HepG2 (cell line): ENCODE measurements around the gene WTAP. TPM values are rescaled to one million over a fixed set of nuclear protein-coding genes. Genes with fewer than 3 reads are reported as not detected.
A peak's percentile ranks its signal among the peaks of the same experiment; 100 is the strongest.

Experiments
- DNMT3B ChIP-seq: conservative IDR thresholded peaks from 2 replicates; pipeline ENCODE4 v1.6.1; 2016; ENCODE audit warnings: missing biosample characterization, control low read depth
- HNRNPUL1 ChIP-seq: fragments of 200-400 bp; formaldehyde crosslinking; IDR thresholded peaks from 2 replicates; pipeline ENCODE4 v1.6.1; 2017; ENCODE audit warnings: low read depth, mild to moderate bottlenecking, low read length, moderate library complexity
- ZC3H4 ChIP-seq: sonication (generic); formaldehyde crosslinking; IDR thresholded peaks from 2 replicates; pipeline ENCODE4 v1.4.0; 2020; ENCODE audit warnings: missing genetic modification reagents, borderline replicate concordance
- ZFP1 ChIP-seq: IDR thresholded peaks from 2 replicates; pipeline ENCODE4 v1.6.1; 2016
- ZNF747 ChIP-seq: sonication (generic); formaldehyde crosslinking; IDR thresholded peaks from 2 replicates; pipeline ENCODE4 v1.8.1; 2023; ENCODE audit warnings: missing genetic modification reagents, mild to moderate bottlenecking, borderline replicate concordance
- ZNF772 ChIP-seq: sonication (generic); formaldehyde crosslinking; IDR thresholded peaks from 2 replicates; pipeline ENCODE4 v1.5.0; 2020; ENCODE audit warnings: mild to moderate bottlenecking, missing genetic modification reagents
- ZNF773 ChIP-seq: sonication (generic); formaldehyde crosslinking; IDR thresholded peaks from 2 replicates; pipeline ENCODE4 v1.4.0; 2020; ENCODE audit warnings: missing genetic modification reagents, borderline replicate concordance
- ZNF782 ChIP-seq: sonication (generic); formaldehyde crosslinking; IDR thresholded peaks from 2 replicates; pipeline ENCODE4 v1.4.0; 2020; ENCODE audit warnings: missing genetic modification reagents, mild to moderate bottlenecking, borderline replicate concordance
- polyA plus RNA-seq, 8 experiments: library from polyadenylated mRNA; depleted of rRNA in 3 of 8; stranded (reverse) in 7 of 8; unstranded in 1 of 8; fragments of >200 nt; fragmentation: Illumina TruSeq in 4 of 8; extraction: Trizol in 4 of 8; gene quantifications; 2 replicates each; pipeline versions ENCODE4 v1.2.1 to v1.2.3, GENCODE V29; 2011 to 2016; ENCODE audit warnings: low read depth in 4 of 8, missing spikeins in 1 of 8, mixed read lengths in 1 of 8; ENCODE audit not compliant: insufficient read depth in 1 of 8
- total RNA-seq, 5 experiments: library from RNA; depleted of rRNA; stranded (reverse); fragments of >200 nt; fragmentation: Illumina TruSeq; extraction: Trizol; gene quantifications; 2 replicates each; pipeline ENCODE4 v1.2.3, GENCODE V29; 2016; ENCODE audit warnings: low read depth in 1 of 5
- TF ChIP-seq, protein P1 (sequence below): sonication (generic); formaldehyde crosslinking; IDR thresholded peaks from 2 replicates; pipeline ENCODE4 v1.9.0; 2022; ENCODE audit warnings: missing genetic modification reagents, mild to moderate bottlenecking, borderline replicate concordance
- TF ChIP-seq, protein P2 (sequence below): sonication (generic); formaldehyde crosslinking; IDR thresholded peaks from 2 replicates; pipeline ENCODE4 v1.8.1; 2023; ENCODE audit warnings: missing genetic modification reagents, mild to moderate bottlenecking, borderline replicate concordance
- TF ChIP-seq, protein P3 (sequence below): sonication (generic); formaldehyde crosslinking; IDR thresholded peaks from 2 replicates; pipeline ENCODE4 v1.4.0; 2020; ENCODE audit warnings: missing genetic modification reagents, mild to moderate bottlenecking, borderline replicate concordance
- TF ChIP-seq, protein P4 (sequence below): sonication (generic); formaldehyde crosslinking; IDR thresholded peaks from 2 replicates; pipeline ENCODE4 v1.4.0; 2020; ENCODE audit warnings: missing genetic modification reagents
- TF ChIP-seq, protein P5 (sequence below), 2 experiments: fragments of 450-650 bp in 1 of 2; sonication (generic) in 1 of 2; formaldehyde crosslinking in 1 of 2; IDR thresholded peaks; 2 replicates each; pipeline versions ENCODE4 v1.6.1 to v1.8.0; 2016 to 2022; ENCODE audit warnings: antibody characterized with exemption in 1 of 2, mild to moderate bottlenecking in 1 of 2, missing genetic modification reagents in 1 of 2

WTAP gene
- total and polyA plus RNA-seq, 2 of the 13 experiments (the other 11 are each of a cell fraction or from before 2014, with no cell fraction given) = 31.6 to 167 TPM

DNA sequence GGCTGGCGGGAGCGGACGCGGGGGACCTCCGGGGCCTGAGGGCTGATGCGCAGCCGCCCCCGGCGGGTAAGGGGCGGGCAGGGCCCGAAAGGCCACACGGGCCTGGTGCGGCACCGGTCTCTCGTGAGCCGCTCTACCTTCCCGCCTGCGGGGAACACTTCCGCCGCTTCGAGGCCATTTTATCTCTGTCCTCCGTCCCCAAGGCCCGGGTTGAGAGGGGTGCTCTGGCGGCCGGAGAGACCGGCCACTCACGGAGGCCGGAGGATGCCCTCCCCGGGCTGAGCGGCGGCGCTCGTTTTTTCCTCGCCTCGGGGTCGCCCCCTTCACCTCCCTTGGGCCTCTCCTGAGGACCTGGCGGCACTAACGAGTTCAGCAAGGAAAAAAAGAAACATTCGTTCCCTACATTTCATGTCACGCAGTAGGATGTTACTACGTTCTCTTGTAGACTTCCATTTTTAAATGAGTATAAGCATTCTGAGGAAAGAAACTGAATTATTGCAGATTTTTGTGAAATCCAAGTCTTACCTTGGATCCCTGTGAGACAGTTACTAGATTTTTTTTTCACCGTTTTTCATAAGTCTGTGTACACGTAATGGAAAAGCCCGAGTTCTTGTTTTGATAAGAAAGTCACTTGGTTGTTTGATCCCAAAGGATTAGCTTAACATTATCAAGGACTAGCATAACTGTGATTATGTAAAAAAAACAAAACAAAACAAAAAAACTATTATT, 575 bp downstream of the WTAP start (continued):
- TF ChIP-seq, protein P1, sequence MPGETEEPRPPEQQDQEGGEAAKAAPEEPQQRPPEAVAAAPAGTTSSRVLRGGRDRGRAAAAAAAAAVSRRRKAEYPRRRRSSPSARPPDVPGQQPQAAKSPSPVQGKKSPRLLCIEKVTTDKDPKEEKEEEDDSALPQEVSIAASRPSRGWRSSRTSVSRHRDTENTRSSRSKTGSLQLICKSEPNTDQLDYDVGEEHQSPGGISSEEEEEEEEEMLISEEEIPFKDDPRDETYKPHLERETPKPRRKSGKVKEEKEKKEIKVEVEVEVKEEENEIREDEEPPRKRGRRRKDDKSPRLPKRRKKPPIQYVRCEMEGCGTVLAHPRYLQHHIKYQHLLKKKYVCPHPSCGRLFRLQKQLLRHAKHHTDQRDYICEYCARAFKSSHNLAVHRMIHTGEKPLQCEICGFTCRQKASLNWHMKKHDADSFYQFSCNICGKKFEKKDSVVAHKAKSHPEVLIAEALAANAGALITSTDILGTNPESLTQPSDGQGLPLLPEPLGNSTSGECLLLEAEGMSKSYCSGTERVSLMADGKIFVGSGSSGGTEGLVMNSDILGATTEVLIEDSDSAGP (CRISPR knock-in tag) = no peak
- no peak for TF ChIP-seq ZFP1 (CRISPR knock-in tag)
- peak; percentile 41; the same call in 1 of the 2 replicates for TF ChIP-seq ZNF782 (CRISPR knock-in tag)
- TF ChIP-seq DNMT3B (CRISPR knock-in tag) = 0 out of 2 replicates have a peak, but pooled peaks have one; percentile 39
- TF ChIP-seq ZNF772 (CRISPR knock-in tag) = 0 out of 2 replicates have a peak, but pooled peaks have one; percentile 44
- TF ChIP-seq, protein P2, sequence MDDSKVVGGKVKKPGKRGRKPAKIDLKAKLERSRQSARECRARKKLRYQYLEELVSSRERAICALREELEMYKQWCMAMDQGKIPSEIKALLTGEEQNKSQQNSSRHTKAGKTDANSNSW (CRISPR knock-in tag) = 0 out of 2 replicates have a peak, but pooled peaks have one; percentile 62
- no peak for TF ChIP-seq HNRNPUL1
- TF ChIP-seq, protein P3, sequence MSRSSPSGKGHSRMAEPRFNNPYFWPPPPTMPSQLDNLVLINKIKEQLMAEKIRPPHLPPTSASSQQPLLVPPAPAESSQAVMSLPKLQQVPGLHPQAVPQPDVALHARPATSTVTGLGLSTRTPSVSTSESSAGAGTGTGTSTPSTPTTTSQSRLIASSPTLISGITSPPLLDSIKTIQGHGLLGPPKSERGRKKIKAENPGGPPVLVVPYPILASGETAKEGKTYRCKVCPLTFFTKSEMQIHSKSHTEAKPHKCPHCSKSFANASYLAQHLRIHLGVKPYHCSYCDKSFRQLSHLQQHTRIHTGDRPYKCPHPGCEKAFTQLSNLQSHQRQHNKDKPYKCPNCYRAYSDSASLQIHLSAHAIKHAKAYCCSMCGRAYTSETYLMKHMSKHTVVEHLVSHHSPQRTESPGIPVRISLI (CRISPR knock-in tag) = peak; percentile 46; the same call in 1 of the 2 replicates
- TF ChIP-seq ZC3H4 (CRISPR knock-in tag) = no peak
- TF ChIP-seq, protein P4, sequence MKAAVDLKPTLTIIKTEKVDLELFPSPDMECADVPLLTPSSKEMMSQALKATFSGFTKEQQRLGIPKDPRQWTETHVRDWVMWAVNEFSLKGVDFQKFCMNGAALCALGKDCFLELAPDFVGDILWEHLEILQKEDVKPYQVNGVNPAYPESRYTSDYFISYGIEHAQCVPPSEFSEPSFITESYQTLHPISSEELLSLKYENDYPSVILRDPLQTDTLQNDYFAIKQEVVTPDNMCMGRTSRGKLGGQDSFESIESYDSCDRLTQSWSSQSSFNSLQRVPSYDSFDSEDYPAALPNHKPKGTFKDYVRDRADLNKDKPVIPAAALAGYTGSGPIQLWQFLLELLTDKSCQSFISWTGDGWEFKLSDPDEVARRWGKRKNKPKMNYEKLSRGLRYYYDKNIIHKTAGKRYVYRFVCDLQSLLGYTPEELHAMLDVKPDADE (CRISPR knock-in tag) = no peak
- TF ChIP-seq ZNF747 (CRISPR knock-in tag) = 0 out of 2 replicates have a peak, but pooled peaks have one; percentile 8
- no peak for TF ChIP-seq ZNF773 (CRISPR knock-in tag)
- TF ChIP-seq, protein P5, sequence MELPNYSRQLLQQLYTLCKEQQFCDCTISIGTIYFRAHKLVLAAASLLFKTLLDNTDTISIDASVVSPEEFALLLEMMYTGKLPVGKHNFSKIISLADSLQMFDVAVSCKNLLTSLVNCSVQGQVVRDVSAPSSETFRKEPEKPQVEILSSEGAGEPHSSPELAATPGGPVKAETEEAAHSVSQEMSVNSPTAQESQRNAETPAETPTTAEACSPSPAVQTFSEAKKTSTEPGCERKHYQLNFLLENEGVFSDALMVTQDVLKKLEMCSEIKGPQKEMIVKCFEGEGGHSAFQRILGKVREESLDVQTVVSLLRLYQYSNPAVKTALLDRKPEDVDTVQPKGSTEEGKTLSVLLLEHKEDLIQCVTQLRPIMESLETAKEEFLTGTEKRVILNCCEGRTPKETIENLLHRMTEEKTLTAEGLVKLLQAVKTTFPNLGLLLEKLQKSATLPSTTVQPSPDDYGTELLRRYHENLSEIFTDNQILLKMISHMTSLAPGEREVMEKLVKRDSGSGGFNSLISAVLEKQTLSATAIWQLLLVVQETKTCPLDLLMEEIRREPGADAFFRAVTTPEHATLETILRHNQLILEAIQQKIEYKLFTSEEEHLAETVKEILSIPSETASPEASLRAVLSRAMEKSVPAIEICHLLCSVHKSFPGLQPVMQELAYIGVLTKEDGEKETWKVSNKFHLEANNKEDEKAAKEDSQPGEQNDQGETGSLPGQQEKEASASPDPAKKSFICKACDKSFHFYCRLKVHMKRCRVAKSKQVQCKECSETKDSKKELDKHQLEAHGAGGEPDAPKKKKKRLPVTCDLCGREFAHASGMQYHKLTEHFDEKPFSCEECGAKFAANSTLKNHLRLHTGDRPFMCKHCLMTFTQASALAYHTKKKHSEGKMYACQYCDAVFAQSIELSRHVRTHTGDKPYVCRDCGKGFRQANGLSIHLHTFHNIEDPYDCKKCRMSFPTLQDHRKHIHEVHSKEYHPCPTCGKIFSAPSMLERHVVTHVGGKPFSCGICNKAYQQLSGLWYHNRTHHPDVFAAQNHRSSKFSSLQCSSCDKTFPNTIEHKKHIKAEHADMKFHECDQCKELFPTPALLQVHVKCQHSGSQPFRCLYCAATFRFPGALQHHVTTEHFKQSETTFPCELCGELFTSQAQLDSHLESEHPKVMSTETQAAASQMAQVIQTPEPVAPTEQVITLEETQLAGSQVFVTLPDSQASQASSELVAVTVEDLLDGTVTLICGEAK (IDR thresholded peaks at IDR 0.05) = no peak
- TF ChIP-seq, protein P5 (CRISPR knock-in tag; IDR thresholded peaks at IDR 0.05) = no peak
